ENCODE data around the gene SMIM14.

SMIM14 gene

DNA sequence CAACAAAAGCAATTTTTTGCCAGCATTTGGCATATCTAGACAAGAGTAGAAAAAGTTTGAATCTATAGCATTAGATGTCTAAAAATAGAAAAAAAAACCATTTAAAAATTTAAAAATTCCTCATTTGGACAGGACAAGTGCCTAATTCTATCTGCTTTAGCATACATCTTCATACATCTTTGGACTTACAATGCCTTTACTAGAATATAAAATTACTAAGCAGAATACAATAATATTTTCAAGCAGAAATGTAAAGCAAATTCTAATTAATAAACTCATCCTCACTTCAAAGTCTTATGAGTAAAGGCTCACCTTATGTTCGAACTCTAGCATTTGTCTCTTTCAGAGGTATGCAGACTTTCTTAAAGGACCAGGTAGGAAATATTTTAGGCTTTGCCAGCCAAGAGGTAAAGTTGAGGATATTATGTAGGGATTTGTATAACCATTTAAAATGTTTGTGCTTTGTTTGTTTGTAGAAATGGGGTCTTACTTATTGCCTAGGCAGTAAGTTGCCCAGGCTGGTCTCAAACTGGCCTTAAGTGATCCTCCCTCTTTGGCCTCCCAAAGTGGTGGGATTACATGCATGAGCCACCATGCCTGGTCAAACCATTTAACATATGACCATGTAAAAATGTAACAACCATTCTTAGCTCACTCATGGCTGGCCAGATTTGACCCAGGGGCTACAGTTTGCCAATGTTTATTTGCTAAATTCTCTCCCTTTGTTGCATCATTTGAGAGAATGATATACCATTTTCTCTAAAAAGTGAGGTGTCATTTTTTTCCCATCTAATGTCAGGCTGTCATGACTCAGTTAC, 140.5 kb downstream of the SMIM14 start:
- DNase-seq (ENCODE audit: low read depth): no peak

Data from stimulated activated CD8-positive, alpha-beta memory T cell treated with anti-CD3 and anti-CD28 coated beads, Interleukin-12 subunit alpha, Interleukin-12 subunit beta, amount 100 ng/mL, for 1 hour (primary cell).